ENCODE measurements around the gene CARS1.

CARS1 gene

GRCh38 chr11:2977113-2977512, 80.1 kb downstream of the CARS1 start:
- no peak overlapping the region for H3K4me3 ChIP-seq (ENCODE audit: low read depth, low read length)
- no peak for DNase-seq (ENCODE audit: low read depth)

GRCh38 chr11:2976294-2977063, 80.7 kb downstream of the CARS1 start:
- no peak overlapping the region for H3K4me3 ChIP-seq (ENCODE audit: low read depth, low read length)
- DNase-seq (ENCODE audit: low read depth) = no peak

- H3K4me3 ChIP-seq (ENCODE audit: low read depth, low read length) = no peak overlapping the region
- DNase-seq (ENCODE audit: low read depth) = no peak
Observed at GRCh38 chr11:2975594-2975993, 81.6 kb downstream of the CARS1 start.

- no peak overlapping the region for H3K4me3 ChIP-seq (ENCODE audit: low read depth, low read length)
- DNase-seq (ENCODE audit: low read depth) = no peak
Observed at GRCh38 chr11:2974272-2974671, 83.0 kb downstream of the CARS1 start.

GRCh38 chr11:2968341-2968900, 88.8 kb downstream of the CARS1 start:
- DNase-seq (ENCODE audit: low read depth) = no peak
- no peak overlapping the region for H3K4me3 ChIP-seq (ENCODE audit: low read depth, low read length)

- H3K4me3 ChIP-seq (ENCODE audit: low read depth, low read length) = no peak overlapping the region
- no peak for DNase-seq (ENCODE audit: low read depth)
Observed at GRCh38 chr11:2964782-2965181, 92.4 kb downstream of the CARS1 start.

- H3K4me3 ChIP-seq (ENCODE audit: low read depth, low read length) = no peak overlapping the region
- DNase-seq (ENCODE audit: low read depth) = no peak
Observed at GRCh38 chr11:2963761-2964160, 93.5 kb downstream of the CARS1 start.

GRCh38 chr11:2963112-2963754, 94.0 kb downstream of the CARS1 start:
- no peak for DNase-seq (ENCODE audit: low read depth)
- H3K4me3 ChIP-seq (ENCODE audit: low read depth, low read length) = no peak overlapping the region

GRCh38 chr11:2961080-2961479, 96.1 kb downstream of the CARS1 start:
- no peak overlapping the region for H3K4me3 ChIP-seq (ENCODE audit: low read depth, low read length)
- DNase-seq (ENCODE audit: low read depth) = no peak

- no peak overlapping the region for H3K4me3 ChIP-seq (ENCODE audit: low read depth, low read length)
- no peak for DNase-seq (ENCODE audit: low read depth)
Observed at GRCh38 chr11:2960139-2960538, 97.1 kb downstream of the CARS1 start.

- DNase-seq (ENCODE audit: low read depth) = no peak
- no peak overlapping the region for H3K4me3 ChIP-seq (ENCODE audit: low read depth, low read length)
Observed at GRCh38 chr11:2958251-2958650, 99.0 kb downstream of the CARS1 start.

- H3K4me3 ChIP-seq (ENCODE audit: low read depth, low read length) = no peak overlapping the region
- DNase-seq (ENCODE audit: low read depth) = no peak
Observed at GRCh38 chr11:2955906-2956476, 101.2 kb downstream of the CARS1 start.

GRCh38 chr11:2954263-2954662, 103.0 kb downstream of the CARS1 start:
- no peak overlapping the region for H3K4me3 ChIP-seq (ENCODE audit: low read depth, low read length)
- DNase-seq (ENCODE audit: low read depth) = no peak

GRCh38 chr11:2952290-2952689, 104.9 kb downstream of the CARS1 start:
- H3K4me3 ChIP-seq (ENCODE audit: low read depth, low read length) = no peak overlapping the region
- DNase-seq (ENCODE audit: low read depth) = no peak

- no peak for DNase-seq (ENCODE audit: low read depth)
- no peak overlapping the region for H3K4me3 ChIP-seq (ENCODE audit: low read depth, low read length)
Observed at GRCh38 chr11:2951231-2952110, 105.8 kb downstream of the CARS1 start.
